Measurements from ENCODE around the gene LZTFL1. TPM values are rescaled to one million over a fixed set of nuclear protein-coding genes. Genes with fewer than 3 reads are reported as not detected.

LZTFL1 gene
- total RNA-seq, 3 donors from 2014 or later: 12.6 to 16.5 (median 16.4) TPM

- TF ChIP-seq CTCF (IDR thresholded peaks at IDR 0.05): no peak
- Histone ChIP-seq H3K9me3 (no peaks in the 10 kb centered on the region), H3K4me1 (ENCODE audit: low read depth) (no peaks in the 10 kb centered on the region), H3K4me3 (no peak overlapping the region), H3K36me3 (ENCODE audit: low read depth) (no peaks in the 10 kb centered on the region)
- ATAC-seq (no peak), DNase-seq (no peak)
- intact Hi-C loops (cut with DNase I, micrococcal nuclease): no loop called here
Observed at GRCh38 chr3:45880725-45881077, 38.8 kb upstream of the LZTFL1 start.

- intact Hi-C loops (cut with DNase I, micrococcal nuclease): no loop called here
- no peak for ATAC-seq
- DNase-seq: no peak
Observed at GRCh38 chr3:45878124-45878523, 36.2 kb upstream of the LZTFL1 start.

GRCh38 chr3:45874677-45875346 lies 32.9 kb upstream of the LZTFL1 start:
- no peak for TF ChIP-seq CTCF (IDR thresholded peaks at IDR 0.05)
- ATAC-seq: peak; percentile 45
- no peaks in the 10 kb centered on the region for H3K9me3 ChIP-seq

More at GRCh38 chr3:45878124-45878523, 36.2 kb upstream of the LZTFL1 start:
- no peaks in the 10 kb centered on the region for H3K9me3 ChIP-seq
- H3K36me3 ChIP-seq (ENCODE audit: low read depth): no peaks in the 10 kb centered on the region
- no peak for TF ChIP-seq CTCF (IDR thresholded peaks at IDR 0.05)
- no peaks in the 10 kb centered on the region for H3K4me1 ChIP-seq (ENCODE audit: low read depth)
- no peak overlapping the region for H3K4me3 ChIP-seq

GRCh38 chr3:45873638-45874037 lies 31.7 kb upstream of the LZTFL1 start:
- H3K4me1 ChIP-seq (ENCODE audit: low read depth): no peaks in the 10 kb centered on the region
- no peaks in the 10 kb centered on the region for H3K9me3 ChIP-seq
- TF ChIP-seq CTCF (IDR thresholded peaks at IDR 0.05): no peak
- no peaks in the 10 kb centered on the region for H3K36me3 ChIP-seq (ENCODE audit: low read depth)
- H3K4me3 ChIP-seq: no peak overlapping the region
- no peak for DNase-seq
- intact Hi-C loops (cut with DNase I, micrococcal nuclease): no loop called here
- ATAC-seq: no peak

More at GRCh38 chr3:45874677-45875346, 32.9 kb upstream of the LZTFL1 start:
- no peaks in the 10 kb centered on the region for H3K36me3 ChIP-seq (ENCODE audit: low read depth)
- no peaks in the 10 kb centered on the region for H3K4me1 ChIP-seq (ENCODE audit: low read depth)
- no peak for DNase-seq
- no peak overlapping the region for H3K4me3 ChIP-seq
- intact Hi-C loops (cut with DNase I, micrococcal nuclease): no loop called here

- no peak overlapping the region for H3K4me3 ChIP-seq
- H3K4me1 ChIP-seq (ENCODE audit: low read depth): no peaks in the 10 kb centered on the region
Observed at GRCh38 chr3:45873036-45873435, 31.1 kb upstream of the LZTFL1 start.

More at GRCh38 chr3:45873036-45873435, 31.1 kb upstream of the LZTFL1 start:
- no peak for TF ChIP-seq CTCF (IDR thresholded peaks at IDR 0.05)
- intact Hi-C loops (cut with DNase I, micrococcal nuclease): no loop called here
- H3K36me3 ChIP-seq (ENCODE audit: low read depth): no peaks in the 10 kb centered on the region
- DNase-seq: no peak
- no peaks in the 10 kb centered on the region for H3K9me3 ChIP-seq
- ATAC-seq: no peak
